SK-N-SH (cell line): ENCODE data around the gene NDUFS6.

Experiments
- CHD2 ChIP-seq: fragments of 150-350 bp; IDR thresholded peaks from 2 replicates; pipeline ENCODE4 v1.6.1; 2018; ENCODE audit warnings: low read length; ENCODE audit not compliant: partially characterized antibody
- CTCF ChIP-seq: fragments of 200-600 bp; sonication (generic); IDR thresholded peaks from 2 replicates; pipeline ENCODE4 v1.6.1; 2017; ENCODE audit warnings: antibody characterized with exemption, mild to moderate bottlenecking, moderate library complexity
- EZH2phosphoT487 ChIP-seq: fragments of 200-600 bp; sonication (generic); IDR thresholded peaks from 2 replicates; pipeline ENCODE4 v1.6.1; 2017; ENCODE audit warnings: low read depth, mixed run types, mild to moderate bottlenecking, antibody characterized with exemption, moderate library complexity, borderline replicate concordance
- GABPA ChIP-seq: IDR thresholded peaks from 2 replicates; pipeline ENCODE4 v1.4.0; 2012; ENCODE audit warnings: low read depth, mild to moderate bottlenecking
- IRF3 ChIP-seq: fragments of 150-350 bp; IDR thresholded peaks from 2 replicates; pipeline ENCODE4 v1.6.1; 2016; ENCODE audit warnings: mild to moderate bottlenecking, low read depth, low read length
- JUND ChIP-seq: IDR thresholded peaks from 2 replicates; pipeline ENCODE4 v1.4.0; 2012
- MAX ChIP-seq: IDR thresholded peaks from 2 replicates; pipeline ENCODE4 v1.4.0; 2012; ENCODE audit warnings: low read depth
- PBX3 ChIP-seq: IDR thresholded peaks from 2 replicates; pipeline ENCODE4; 2012
- RCOR1 ChIP-seq: fragments of 150-350 bp; IDR thresholded peaks from 2 replicates; pipeline ENCODE4 v1.6.1; 2017; ENCODE audit warnings: antibody characterized with exemption, low read length
- RFX5 ChIP-seq: IDR thresholded peaks from 2 replicates; pipeline ENCODE4 v1.6.1; 2012; ENCODE audit warnings: mild to moderate bottlenecking, improper control_type of control experiment, low read length
- SIN3A ChIP-seq: IDR thresholded peaks from 2 replicates; pipeline ENCODE4 v1.6.1; 2012; ENCODE audit warnings: low read depth, mild to moderate bottlenecking, low read length, moderate library complexity, borderline replicate concordance
- TAF1 ChIP-seq: IDR thresholded peaks from 2 replicates; pipeline ENCODE4 v1.6.1; 2012; ENCODE audit warnings: low read depth, mild to moderate bottlenecking, low read length, moderate library complexity, borderline replicate concordance
- TCF12 ChIP-seq: IDR thresholded peaks from 2 replicates; pipeline ENCODE4 v1.4.0; 2012

- no peak for TF ChIP-seq TAF1
- no peak for TF ChIP-seq SIN3A
- no peak for TF ChIP-seq TCF12
- no peak for TF ChIP-seq CTCF
- no peak for TF ChIP-seq GABPA
- no peak for TF ChIP-seq PBX3
- TF ChIP-seq RFX5 = no peak
- no peak for TF ChIP-seq EZH2phosphoT487
- no peak for TF ChIP-seq MAX
- TF ChIP-seq CHD2 = no peak
- no peak for TF ChIP-seq JUND
- no peak for TF ChIP-seq RCOR1
- TF ChIP-seq IRF3 = no peak
Measured at GRCh38 chr5:1840071-1840547, 38.9 kb downstream of the NDUFS6 start.
